T-helper 2 cell treated with Interferon-gamma antibody and Interleukin-4, amounts not matched to agents 5 μg/mL and 100 μg/mL, for 36 hours (primary cell): ENCODE measurements around the gene ADNP2.

Source experiments
- DNase-seq: peaks from one replicate; pipeline ENCODE4 v3.0.0; 2021; ENCODE audit warnings: low spot score
- H3K27ac Mint-ChIP-seq: one replicate; pipeline ENCODE4 v1.8.0; 2021; ENCODE audit warnings: mild to moderate bottlenecking, mixed read lengths
- H3K27me3 Mint-ChIP-seq: one replicate; pipeline ENCODE4 v1.8.0; 2021; ENCODE audit warnings: low read depth, mixed read lengths
- H3K36me3 Mint-ChIP-seq: one replicate; pipeline ENCODE4 v1.8.0; 2021; ENCODE audit warnings: low read depth, mixed read lengths
- H3K4me1 Mint-ChIP-seq: one replicate; pipeline ENCODE4 v1.8.0; 2021; ENCODE audit warnings: low read depth, mixed read lengths
- H3K4me3 Mint-ChIP-seq: one replicate; pipeline ENCODE4 v1.8.0; 2022; ENCODE audit warnings: mild to moderate bottlenecking, moderate library complexity, mixed read lengths
- H3K9me3 Mint-ChIP-seq: one replicate; pipeline ENCODE4 v1.8.0; 2021; ENCODE audit warnings: mixed read lengths

ADNP2 gene

GRCh38 chr18:80188643-80189530 lies 79.8 kb downstream of the ADNP2 start:
- Mint-ChIP-seq H3K36me3 (no peaks in the 10 kb centered on the region), H3K27me3 (peaks cover 7% of the 10 kb centered on the region), H3K27ac (no peak overlapping the region), H3K4me3 (no peak overlapping the region), H3K4me1 (no peaks in the 10 kb centered on the region), H3K9me3 (peaks cover 5% of the 10 kb centered on the region)
- DNase-seq, result no peak

DNA sequence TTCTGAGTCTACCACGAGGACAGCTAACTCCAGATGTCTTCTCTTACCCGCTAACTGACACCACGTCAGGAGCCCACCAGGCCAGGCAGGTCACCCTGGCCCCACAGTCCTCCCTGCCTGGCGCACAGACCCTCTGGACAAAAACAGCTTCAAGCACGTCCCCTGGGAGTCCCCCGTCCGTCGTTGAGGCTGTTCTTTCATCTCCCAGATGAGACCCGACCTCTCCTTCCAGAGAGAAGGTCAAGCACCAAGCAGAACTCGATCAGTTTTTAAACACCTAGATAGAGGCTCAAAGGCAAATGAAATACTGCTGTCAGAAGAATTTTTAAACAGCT lies 80.4 kb downstream of the ADNP2 start:
- peaks cover 5% of the 10 kb centered on the region for H3K9me3 Mint-ChIP-seq
- peaks cover 12% of the 10 kb centered on the region for H3K27me3 Mint-ChIP-seq
- no peak for DNase-seq
- H3K4me1 Mint-ChIP-seq, result no peaks in the 10 kb centered on the region
- no peak overlapping the region for H3K4me3 Mint-ChIP-seq
- H3K27ac Mint-ChIP-seq, result no peak overlapping the region
- no peaks in the 10 kb centered on the region for H3K36me3 Mint-ChIP-seq
